ENCODE data around the gene GMPR.

- TF ChIP-seq CTCF (conservative IDR thresholded peaks at IDR 0.05; ENCODE audit: low read length) (no peak), EZH2phosphoT487 (IDR thresholded peaks at IDR 0.05; ENCODE audit: borderline replicate concordance, low read depth, low read length) (no peak)
These were observed 11.6 kb downstream of the GMPR start for GRCh38 chr6:16249971-16250370.

All from OCI-LY7 (cell line).